ENCODE data around the gene CPT1C.

DNA sequence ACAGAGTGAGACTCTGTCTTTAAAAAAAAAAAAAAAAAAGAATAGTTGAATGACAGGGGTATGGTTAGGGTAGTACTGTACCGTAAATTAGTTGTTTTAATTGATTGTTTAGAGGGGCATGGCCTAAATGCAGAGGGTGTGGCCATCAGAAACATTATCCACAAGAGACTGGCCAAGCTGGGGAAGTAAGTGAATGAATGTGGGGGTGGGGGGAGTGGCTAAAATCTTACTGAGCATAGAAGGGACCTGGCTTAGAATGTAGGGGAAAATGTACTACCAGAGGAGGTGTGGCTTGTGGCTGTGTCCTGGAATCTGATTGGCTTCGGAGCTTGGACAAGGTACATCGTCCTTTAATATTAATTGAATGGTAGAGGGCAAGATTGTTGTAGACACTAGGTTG lies 21.4 kb upstream of the CPT1C start:
- TF ChIP-seq, protein P1, sequence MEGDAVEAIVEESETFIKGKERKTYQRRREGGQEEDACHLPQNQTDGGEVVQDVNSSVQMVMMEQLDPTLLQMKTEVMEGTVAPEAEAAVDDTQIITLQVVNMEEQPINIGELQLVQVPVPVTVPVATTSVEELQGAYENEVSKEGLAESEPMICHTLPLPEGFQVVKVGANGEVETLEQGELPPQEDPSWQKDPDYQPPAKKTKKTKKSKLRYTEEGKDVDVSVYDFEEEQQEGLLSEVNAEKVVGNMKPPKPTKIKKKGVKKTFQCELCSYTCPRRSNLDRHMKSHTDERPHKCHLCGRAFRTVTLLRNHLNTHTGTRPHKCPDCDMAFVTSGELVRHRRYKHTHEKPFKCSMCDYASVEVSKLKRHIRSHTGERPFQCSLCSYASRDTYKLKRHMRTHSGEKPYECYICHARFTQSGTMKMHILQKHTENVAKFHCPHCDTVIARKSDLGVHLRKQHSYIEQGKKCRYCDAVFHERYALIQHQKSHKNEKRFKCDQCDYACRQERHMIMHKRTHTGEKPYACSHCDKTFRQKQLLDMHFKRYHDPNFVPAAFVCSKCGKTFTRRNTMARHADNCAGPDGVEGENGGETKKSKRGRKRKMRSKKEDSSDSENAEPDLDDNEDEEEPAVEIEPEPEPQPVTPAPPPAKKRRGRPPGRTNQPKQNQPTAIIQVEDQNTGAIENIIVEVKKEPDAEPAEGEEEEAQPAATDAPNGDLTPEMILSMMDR (conservative IDR thresholded peaks at IDR 0.05; ENCODE audit: low read depth, low read length) = no peak
- TF ChIP-seq POLR2A (IDR thresholded peaks at IDR 0.05; ENCODE audit: low read depth, low read length) = no peak
- TF ChIP-seq, protein P2, sequence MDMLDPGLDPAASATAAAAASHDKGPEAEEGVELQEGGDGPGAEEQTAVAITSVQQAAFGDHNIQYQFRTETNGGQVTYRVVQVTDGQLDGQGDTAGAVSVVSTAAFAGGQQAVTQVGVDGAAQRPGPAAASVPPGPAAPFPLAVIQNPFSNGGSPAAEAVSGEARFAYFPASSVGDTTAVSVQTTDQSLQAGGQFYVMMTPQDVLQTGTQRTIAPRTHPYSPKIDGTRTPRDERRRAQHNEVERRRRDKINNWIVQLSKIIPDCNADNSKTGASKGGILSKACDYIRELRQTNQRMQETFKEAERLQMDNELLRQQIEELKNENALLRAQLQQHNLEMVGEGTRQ (IDR thresholded peaks at IDR 0.05; ENCODE audit: low read depth, low read length) = no peak
- no peak for TF ChIP-seq NFE2L2 (IDR thresholded peaks at IDR 0.05; ENCODE audit: low read depth, low read length)
